HG02943 (cell line): ENCODE measurements around the gene SLCO2B1.

Experiments
- ATAC-seq: cut with Tn5 transposase; IDR thresholded peaks from one replicate; pipeline ENCODE4 v1.9.1; 2021; ENCODE audit warnings: mild to moderate bottlenecking, low read depth, moderate library complexity; ENCODE audit not compliant: unreplicated experiment

The SLCO2B1 gene

DNA sequence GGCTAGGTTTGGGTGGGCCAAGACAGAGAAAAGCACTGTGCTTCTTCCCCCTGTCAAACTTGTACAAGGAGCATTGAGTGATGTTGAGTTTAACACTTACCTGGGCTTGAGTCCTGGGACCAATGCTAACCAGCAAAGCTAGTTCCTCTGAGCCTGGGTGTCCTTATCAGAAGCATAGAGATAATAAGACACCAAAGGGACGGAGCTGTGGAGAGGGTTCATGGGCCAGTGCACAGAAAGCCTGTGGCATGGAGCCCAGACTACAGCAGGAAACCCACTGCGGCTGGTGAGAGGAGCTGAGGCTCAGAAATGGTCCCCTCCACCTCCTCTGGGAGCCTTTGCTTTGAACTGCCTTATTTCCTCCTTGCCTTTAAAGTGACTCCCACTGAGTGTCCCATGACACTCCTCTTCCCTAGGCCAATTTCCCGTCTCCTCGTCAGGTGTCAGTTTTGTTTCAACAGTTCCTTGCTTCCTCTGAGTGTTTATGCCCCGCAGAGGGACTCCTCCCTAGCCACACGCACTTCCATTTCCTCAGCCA is 9.4 kb downstream of the SLCO2B1 start:
- no peak for ATAC-seq

- ATAC-seq: no peak
These were observed 10.0 kb downstream of the SLCO2B1 start for GRCh38 chr11:75160880-75161279.

DNA sequence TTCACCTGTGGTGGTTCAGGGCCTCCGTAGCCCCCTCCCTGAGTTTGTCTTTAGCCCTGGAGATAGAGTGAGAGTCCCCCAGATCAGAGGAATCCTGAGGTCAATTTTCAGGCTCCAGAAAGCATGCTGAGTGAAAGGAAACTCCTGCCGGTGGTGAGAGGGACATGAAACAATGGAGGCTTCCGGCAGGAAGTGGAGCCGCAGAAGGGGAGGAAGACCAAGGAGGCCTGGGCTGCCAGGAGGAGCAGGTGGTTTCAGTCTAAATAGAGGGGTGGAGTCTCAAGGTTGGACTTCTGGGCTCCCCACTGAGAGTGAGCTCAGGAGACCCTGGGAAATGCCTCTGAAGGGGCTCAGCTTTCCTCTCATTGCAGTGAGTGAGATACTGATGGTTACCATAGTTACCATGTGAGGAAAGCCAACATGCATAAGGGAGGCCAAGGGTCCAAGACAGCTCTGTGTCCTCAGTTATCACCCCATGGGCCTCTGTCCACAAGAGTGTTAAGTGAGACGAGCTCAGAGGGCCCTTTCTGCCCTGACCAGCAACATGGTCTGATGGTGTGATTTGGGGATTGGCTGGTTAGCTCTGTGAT is 10.7 kb downstream of the SLCO2B1 start:
- no peak for ATAC-seq

DNA sequence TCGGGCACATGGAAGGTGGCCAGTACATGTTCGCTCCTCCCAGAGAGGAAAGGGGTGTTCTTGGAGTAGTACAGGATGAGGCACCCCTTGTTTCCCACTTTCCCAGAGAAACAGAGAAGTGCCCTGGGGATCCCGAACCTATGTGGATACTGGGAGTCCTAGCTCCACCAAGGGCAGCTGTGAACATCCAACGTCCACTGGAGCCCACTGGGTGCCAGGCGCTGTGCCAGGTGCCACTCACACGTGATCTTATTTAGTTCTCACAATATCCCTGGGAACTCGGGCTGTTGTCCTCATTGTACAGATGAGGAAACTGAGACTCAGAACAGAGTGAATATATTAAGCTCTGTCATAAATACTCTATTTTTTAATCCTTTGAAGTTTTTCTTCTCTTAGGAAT is 12.0 kb downstream of the SLCO2B1 start:
- no peak for ATAC-seq

GRCh38 chr11:75163921-75164849 is 13.3 kb downstream of the SLCO2B1 start:
- no peak for ATAC-seq

DNA sequence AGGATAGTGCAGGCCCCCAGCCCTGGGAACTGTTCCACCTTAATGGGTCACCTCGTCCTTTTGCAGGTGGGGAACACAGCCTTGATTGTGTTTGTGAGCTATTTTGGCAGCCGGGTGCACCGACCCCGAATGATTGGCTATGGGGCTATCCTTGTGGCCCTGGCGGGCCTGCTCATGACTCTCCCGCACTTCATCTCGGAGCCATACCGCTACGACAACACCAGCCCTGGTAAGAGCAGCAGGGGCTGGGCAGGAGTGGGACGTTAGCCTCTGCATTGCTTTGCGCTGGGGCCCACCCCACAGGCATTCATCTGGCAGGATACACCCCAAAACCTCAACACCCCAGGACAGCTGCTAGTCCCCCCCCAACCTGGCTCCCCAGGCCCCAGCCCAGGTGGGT is 14.8 kb downstream of the SLCO2B1 start:
- ATAC-seq: no peak

DNA sequence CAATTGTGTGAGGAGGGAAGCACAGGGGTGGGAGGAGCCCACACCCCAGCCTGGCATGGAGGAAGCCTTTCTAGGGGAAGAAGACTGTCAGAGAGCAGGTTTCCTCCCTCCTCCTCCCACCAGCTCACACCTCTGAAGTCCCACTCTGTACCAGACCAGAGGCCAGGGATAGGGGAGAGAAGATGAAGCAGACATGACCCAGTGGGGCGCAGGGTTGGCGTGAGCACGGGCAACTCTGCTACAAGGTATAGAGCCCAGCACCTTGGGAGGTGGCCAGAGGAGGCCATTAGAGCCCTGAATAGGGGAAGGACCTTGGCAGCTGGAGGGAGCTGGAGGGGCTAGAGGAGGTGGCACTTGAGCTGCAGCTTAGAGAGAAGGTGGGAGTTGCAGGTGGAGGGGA is 15.9 kb downstream of the SLCO2B1 start:
- ATAC-seq: no peak

DNA sequence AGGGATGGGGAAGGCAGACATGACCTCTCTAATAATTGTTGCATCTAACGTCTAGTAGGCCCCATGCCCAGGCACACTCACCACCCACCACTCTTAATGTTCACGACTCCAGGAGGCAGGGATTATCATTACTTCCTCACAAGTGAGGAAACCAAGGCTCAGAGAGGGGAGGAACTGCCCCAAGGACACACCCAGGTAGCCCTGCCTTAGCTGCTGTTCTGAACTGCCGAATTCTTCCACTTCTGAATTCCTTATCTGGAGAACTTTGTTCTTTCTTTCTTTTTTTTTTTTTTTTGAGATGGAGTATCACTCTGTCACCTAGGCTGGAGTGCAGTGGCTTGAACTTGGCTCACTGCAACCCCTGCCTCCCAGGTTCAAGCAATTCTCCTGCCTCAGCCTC is 16.7 kb downstream of the SLCO2B1 start:
- ATAC-seq: no peak

DNA sequence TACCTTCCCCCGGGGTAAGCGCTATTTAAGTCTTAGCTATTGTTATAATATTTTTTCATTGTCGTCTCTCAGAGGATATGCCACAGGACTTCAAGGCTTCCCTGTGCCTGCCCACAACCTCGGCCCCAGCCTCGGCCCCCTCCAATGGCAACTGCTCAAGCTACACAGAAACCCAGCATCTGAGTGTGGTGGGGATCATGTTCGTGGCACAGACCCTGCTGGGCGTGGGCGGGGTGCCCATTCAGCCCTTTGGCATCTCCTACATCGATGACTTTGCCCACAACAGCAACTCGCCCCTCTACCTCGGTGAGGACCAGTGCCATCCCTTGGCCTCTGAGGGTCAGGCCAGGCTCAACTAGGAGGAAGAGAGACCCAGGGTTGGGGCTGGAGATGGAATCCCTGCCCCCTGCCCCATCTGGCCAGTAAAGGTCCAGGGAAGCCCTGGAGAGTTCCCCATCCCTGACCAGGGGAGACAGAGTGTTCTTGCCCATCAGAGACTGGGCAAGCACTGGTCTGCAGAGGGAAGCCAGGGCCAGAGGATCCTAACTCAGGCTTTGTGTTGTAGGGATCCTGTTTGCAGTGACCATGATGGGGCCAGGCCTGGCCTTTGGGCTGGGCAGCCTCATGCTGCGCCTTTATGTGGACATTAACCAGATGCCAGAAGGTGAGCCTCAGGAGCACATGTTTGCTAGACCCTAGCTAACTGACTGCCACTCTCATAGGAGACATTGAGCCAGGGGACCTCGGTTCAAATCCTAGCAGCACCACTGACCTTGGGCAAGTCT is 18.4 kb downstream of the SLCO2B1 start:
- no peak for ATAC-seq

- no peak for ATAC-seq
These were observed 19.8 kb downstream of the SLCO2B1 start for GRCh38 chr11:75170516-75171201.

DNA sequence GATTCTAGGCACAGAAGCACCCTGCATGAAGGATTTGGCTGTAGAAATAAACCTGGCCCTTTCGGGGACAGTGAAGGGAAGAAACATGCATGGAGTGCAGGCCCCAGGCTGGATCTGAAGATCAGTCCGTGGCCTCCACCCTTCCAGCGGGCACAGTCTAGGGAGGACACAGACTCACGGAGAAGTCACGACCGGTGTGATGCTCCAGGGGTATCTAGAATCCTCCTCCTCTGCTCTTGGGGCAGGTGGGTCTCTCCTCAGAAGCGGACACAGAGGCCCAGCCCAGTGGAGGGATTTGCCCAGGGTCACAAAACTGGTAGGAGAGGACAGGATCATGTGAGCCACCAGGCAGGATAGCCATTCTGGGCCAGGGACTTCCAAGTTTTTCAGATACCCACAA is 22.4 kb downstream of the SLCO2B1 start:
- no peak for ATAC-seq

- no peak for ATAC-seq
These were observed 24.0 kb downstream of the SLCO2B1 start for GRCh38 chr11:75174781-75175370.

DNA sequence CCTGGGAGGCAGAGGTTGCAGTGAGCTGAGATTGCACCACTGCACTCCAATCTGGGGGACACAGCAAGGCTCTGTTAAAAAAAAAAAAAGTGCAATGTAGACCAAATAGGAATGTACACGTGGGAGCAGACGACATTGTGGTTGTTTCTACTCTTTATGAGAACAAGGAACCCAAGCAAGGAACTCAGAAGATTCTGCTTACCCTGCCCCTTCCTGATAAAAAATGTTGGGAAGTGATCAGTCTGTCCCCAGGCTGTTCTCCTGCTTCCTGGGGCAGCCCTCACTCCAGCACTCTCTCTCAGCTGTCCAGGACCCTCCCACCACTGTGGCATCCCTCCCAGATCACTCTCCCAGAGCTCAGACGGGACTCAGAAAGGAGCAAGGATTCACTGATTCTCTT is 31.8 kb downstream of the SLCO2B1 start:
- ATAC-seq: no peak

- no peak for ATAC-seq
These were observed 33.1 kb downstream of the SLCO2B1 start for GRCh38 chr11:75184051-75184450.

- no peak for ATAC-seq
These were observed 34.0 kb downstream of the SLCO2B1 start for GRCh38 chr11:75184757-75185425.

DNA sequence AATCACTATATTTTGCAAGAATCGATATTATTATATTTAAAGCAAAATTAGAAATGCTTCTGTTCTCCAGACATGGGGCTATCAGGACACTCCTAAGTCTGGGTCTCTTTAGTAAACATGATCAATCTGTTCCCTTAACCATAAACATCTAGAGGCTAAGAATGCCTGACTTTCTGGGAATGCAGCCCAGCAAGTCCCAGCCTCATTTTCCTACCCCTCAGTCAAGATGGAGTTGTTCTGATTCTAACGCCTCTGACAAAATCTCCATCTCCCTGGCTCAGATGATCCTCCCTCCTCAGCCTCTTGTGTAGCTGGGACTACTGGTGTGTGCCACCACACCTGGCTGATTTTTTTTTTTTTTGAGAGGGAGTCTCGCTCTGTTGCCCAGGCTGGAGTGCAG is 35.0 kb downstream of the SLCO2B1 start:
- ATAC-seq: no peak

GRCh38 chr11:75186999-75187398 is 36.1 kb downstream of the SLCO2B1 start:
- no peak for ATAC-seq

- ATAC-seq: no peak
These were observed 37.8 kb downstream of the SLCO2B1 start for GRCh38 chr11:75188671-75189070.

GRCh38 chr11:75189108-75189507 is 38.2 kb downstream of the SLCO2B1 start:
- ATAC-seq: no peak

DNA sequence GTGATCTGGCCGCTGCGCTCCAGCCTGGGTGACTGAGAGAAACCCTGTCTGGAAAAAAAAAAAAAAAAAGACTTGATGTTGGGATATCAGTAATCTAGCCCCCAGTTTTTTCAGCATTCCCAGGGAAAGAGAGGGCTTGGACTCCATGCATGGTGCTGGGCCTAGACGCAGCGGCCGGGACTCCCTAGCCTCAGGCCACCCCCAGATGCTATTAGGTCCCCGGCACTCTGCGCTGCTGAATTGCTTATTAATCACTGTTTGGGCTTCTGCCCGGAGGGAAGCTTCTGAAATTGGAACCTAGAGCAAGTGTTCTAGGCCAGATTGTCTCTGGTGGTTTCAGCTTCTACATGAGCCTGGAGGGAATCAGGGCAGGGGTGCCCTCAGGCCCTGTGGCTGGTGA is 39.0 kb downstream of the SLCO2B1 start:
- no peak for ATAC-seq
